Measurements from ENCODE around the gene TRAF4. TPM values are rescaled to one million over a fixed set of nuclear protein-coding genes. Genes with fewer than 3 reads are reported as not detected.

The TRAF4 gene
- total RNA-seq: 100 to 1,000 TPM in 1 of 2 experiments, 10 to 100 TPM in 1; 96.5 to 117 TPM

DNA sequence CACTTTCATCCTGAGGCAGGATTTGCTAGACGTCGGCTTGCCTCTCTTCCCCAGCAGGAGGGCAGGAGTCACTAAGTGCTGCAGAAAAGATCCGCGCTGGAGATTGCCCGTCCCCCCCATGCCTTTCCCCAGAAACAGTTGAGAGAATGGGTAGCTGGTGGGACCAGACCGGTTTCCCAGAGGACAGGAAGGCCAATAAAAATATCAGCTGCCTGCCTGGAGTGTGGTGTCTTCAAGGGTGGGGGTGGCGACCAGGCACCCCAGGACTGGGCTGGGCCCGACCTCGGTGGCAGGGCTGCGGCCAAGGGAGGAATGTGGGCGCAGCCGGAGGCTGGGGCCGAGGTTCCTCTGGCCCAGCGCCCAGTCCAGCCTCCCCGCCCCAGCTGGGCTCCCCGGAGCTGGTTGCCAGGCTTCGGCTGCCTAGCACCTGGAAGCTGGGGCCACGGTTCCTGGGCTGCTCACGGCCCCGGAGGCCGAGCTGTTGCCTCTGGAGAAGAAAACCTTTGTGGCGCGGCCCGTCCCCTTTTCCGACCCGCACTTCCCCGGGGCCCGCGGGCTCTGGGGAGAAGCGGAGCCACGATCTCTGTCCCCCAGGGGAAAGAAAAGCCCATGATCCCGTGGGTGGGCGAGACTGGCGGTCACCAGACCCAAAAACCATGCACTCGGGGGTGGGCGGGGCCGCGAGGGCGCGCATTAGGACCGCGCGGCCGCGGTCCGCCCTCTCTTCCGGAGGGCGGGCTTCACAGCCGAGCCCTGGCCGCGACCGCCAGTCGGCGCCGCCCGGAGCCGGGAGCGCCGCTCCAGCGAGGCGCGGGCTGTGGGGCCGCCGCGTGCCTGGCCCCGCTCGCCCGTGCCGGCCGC lies at the start of gene TRAF4:
TRAF4 (plus strand) TSS at position 769 of the 861 bp plus-strand sequence. CDS start 102 bp downstream, outside the sequence.
- H3K36me3 Mint-ChIP-seq (ENCODE audit: low read depth): peaks cover 38% of the 10 kb centered on the region
- H3K27ac Mint-ChIP-seq: peak within 1 kb of the TSS; percentile 92
- intact Hi-C loops (cut with DNase I, micrococcal nuclease): loop anchor here (1.0 to 5.0 kb wide), 4 partner anchors 15 to 824 kb away; partner anchors contain the start of genes NEK8 (in 2 of the 2), PHF12 (in 2 of the 2), ABHD15 (in 1 of the 2) and TP53I13 (in 1 of the 2)
- DNase-seq: peak; percentile 89
- no peaks in the 10 kb centered on the region for H3K27me3 Mint-ChIP-seq
- ChIA-PET POLR2A (interaction anchor here (0.6 to 9.6 kb wide), 3 partner anchors 17 to 82 kb away, joined by 3 to 111 read pairs (median 4); partner anchors contain the start of genes NEK8, SDF2, SUPT6H and TLCD1), CTCF (interaction anchor here (0.6 to 11.0 kb wide), 5 partner anchors 8 to 874 kb away, joined by 3 to 294 read pairs (median 6); partner anchors contain the start of genes NEK8, PHF12 and TLCD1)
- peaks cover 42% of the 10 kb centered on the region for H3K4me1 Mint-ChIP-seq
- H3K9me3 Mint-ChIP-seq (ENCODE audit: low read depth): peaks cover 2% of the 10 kb centered on the region
- ATAC-seq: peak; percentile 91
- H3K4me3 Mint-ChIP-seq: peak within 1 kb of the TSS; percentile 87

DNA sequence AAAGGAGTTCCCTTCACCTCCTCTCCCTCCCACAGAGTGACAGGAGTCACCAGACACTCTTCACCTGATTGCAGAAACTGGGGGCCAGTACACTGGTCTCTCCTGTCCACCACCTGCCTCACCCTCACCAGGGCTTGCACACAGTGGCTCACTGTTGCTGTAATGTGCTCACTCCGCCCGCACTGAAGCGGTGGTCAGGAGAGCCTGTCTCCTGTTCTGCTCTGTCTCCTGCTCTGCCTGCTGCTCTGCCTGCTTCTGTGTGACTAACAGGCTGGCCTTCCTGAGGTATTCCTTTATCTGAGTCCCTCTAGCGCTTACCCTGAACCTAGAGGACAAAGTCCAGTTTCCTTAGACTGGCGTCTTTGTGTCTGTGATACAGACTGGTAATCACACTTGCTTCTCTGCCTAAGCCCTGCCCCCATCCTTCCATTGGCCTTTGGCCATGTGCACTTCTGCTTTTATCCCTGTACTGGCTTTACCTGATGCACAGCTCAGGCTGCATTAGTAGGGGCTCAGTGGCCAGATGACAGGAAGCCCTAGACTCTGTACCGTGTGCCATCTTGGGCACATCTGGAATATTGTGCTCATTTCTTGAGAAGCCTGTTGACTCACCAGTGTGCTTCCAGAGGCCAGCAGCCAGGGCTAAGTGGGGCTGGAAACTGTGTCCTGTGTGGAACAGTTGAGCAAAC lies 45.4 kb upstream of the TRAF4 start:
- no peak for ATAC-seq
- intact Hi-C loops (cut with DNase I, micrococcal nuclease): no loop called here
- ChIA-PET POLR2A (no interaction called here), CTCF (interaction anchor here (0.6 kb wide), 1 partner anchor 238 kb away, joined by 3 read pairs; no protein-coding TSS in a partner anchor)
- peaks cover 3% of the 10 kb centered on the region for H3K4me1 Mint-ChIP-seq
- H3K4me3 Mint-ChIP-seq: no peak overlapping the region
- H3K9me3 Mint-ChIP-seq (ENCODE audit: low read depth): no peaks in the 10 kb centered on the region
- peaks cover 67% of the 10 kb centered on the region for H3K36me3 Mint-ChIP-seq (ENCODE audit: low read depth)
- no peaks in the 10 kb centered on the region for H3K27me3 Mint-ChIP-seq
- H3K27ac Mint-ChIP-seq: peak overlapping the region; percentile 68
- no peak for DNase-seq

DNA sequence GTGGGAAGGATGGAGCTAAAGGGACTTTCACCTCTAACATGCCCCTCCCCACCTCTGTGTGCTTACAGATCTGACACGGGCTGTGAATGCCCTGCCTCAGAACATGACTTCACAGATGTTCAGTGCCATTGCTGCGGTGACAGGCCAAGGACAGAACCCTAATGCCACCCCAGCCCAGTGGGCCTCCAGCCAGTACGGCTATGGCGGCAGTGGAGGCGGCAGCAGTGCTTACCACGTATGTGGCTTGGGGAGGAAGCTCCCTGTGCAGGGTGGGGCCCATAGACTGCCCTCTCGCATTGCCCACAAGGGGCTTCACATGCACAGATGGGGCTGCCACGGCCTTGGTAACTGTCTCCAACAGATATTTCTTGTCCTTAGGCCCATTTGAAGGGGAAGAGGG lies 43.5 kb upstream of the TRAF4 start:
- CTCF ChIA-PET: interaction anchor here (1.0 kb wide), 1 partner anchor 19 kb away, joined by 5 read pairs; no protein-coding TSS in a partner anchor
- Mint-ChIP-seq H3K4me3 (no peak overlapping the region), H3K4me1 (peaks cover 3% of the 10 kb centered on the region), H3K27me3 (no peaks in the 10 kb centered on the region), H3K36me3 (ENCODE audit: low read depth) (peaks cover 58% of the 10 kb centered on the region), H3K9me3 (ENCODE audit: low read depth) (no peaks in the 10 kb centered on the region), H3K27ac (no peak overlapping the region)
- POLR2A ChIA-PET: interaction anchor here (0.6 kb wide), 1 partner anchor 60 kb away, joined by 3 read pairs; no protein-coding TSS in a partner anchor
- DNase-seq: no peak
- intact Hi-C loops (cut with DNase I, micrococcal nuclease): no loop called here
- no peak for ATAC-seq

- peaks cover 56% of the 10 kb centered on the region for H3K36me3 Mint-ChIP-seq (ENCODE audit: low read depth)
- no peak for ATAC-seq
- DNase-seq: no peak
- no peak overlapping the region for H3K4me3 Mint-ChIP-seq
- ChIA-PET POLR2A (interaction anchor here (0.6 kb wide), 1 partner anchor 10 kb away, joined by 3 read pairs; no protein-coding TSS in a partner anchor), CTCF (interaction anchor here (0.5 to 1.2 kb wide), 2 partner anchors 19 to 130 kb away, joined by 3 read pairs; partner anchors contain the start of genes PIGS and RPL23A)
- H3K27ac Mint-ChIP-seq: no peak overlapping the region
- H3K27me3 Mint-ChIP-seq: no peaks in the 10 kb centered on the region
- no peaks in the 10 kb centered on the region for H3K9me3 Mint-ChIP-seq (ENCODE audit: low read depth)
- intact Hi-C loops (cut with DNase I, micrococcal nuclease): no loop called here
- H3K4me1 Mint-ChIP-seq: peaks cover 3% of the 10 kb centered on the region
These were observed 42.9 kb upstream of the TRAF4 start for GRCh38 chr17:28700830-28701492.

DNA sequence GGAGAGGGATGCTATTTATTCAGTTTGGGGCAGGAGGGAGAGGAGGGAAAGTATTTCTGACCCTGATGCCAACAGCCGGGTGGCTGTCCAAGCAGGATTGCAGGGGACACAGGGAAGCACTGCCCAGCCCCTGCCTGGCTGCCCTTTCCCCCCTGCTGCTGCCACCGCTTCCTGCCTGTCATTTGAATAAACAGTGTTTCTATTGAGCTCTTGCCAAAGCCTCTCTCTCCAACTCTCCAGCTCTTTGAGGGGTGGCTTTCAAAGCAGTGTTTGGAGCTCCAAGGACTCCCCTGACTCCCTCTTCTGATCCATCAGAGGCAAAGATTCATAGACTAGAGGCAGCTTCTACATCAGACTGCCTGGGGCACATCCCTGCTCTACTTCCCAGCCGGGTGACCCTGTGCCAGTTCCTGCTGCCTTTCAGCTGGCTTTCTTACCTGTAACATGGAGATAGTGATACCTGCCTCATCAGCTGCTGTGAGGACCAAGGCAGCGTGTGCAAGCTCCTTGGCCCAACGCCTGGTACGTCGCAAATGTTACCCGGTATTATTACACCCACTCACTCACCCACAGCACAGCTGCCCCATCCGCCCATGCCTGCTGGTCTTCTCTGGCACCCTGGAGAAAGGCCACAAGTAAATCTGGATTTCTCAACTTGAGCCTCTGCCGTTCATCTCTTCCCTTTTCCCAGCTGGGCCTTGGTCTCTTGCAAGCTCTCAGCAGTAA lies 41.6 kb upstream of the TRAF4 start:
- H3K4me1 Mint-ChIP-seq: peaks cover 3% of the 10 kb centered on the region
- no peak for DNase-seq
- no peak overlapping the region for H3K27ac Mint-ChIP-seq
- no peaks in the 10 kb centered on the region for H3K9me3 Mint-ChIP-seq (ENCODE audit: low read depth)
- no peak for ATAC-seq
- POLR2A ChIA-PET: no interaction called here
- no peaks in the 10 kb centered on the region for H3K27me3 Mint-ChIP-seq
- CTCF ChIA-PET: interaction anchor here (0.7 to 2.1 kb wide), 7 partner anchors 9 to 58 kb away, joined by 3 to 6 read pairs (median 4); partner anchors contain the start of genes PROCA1 and RPL23A
- intact Hi-C loops (cut with DNase I, micrococcal nuclease): no loop called here
- peaks cover 51% of the 10 kb centered on the region for H3K36me3 Mint-ChIP-seq (ENCODE audit: low read depth)
- no peak overlapping the region for H3K4me3 Mint-ChIP-seq

DNA sequence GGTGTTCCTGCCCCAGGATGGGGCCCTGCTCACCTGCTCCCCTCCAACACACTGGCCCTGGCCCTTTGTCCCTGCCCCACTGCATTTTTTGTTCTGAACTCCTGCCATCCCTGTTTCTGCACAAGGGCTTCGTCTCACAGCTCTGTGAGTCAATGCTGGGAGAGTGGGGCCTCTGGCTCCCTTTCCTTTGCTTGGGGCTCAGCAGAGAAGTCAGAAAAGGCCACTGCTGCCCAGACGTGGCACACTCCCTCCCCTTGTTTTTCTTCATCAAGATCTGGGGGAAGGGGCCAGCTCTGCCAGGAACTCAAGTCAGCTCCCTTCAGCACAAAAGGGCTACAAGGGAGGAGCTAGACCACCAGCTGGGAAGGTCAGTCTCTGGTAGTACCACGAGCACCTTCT lies 41.1 kb upstream of the TRAF4 start:
- no peak overlapping the region for H3K27ac Mint-ChIP-seq
- intact Hi-C loops (cut with DNase I, micrococcal nuclease): no loop called here
- ATAC-seq (no peak), DNase-seq (no peak)
- ChIA-PET CTCF (interaction anchor here (0.7 to 2.1 kb wide), 5 partner anchors 8 to 56 kb away, joined by 3 to 6 read pairs (median 5); partner anchors contain the start of gene PROCA1), POLR2A (no interaction called here)
- peaks cover 45% of the 10 kb centered on the region for H3K36me3 Mint-ChIP-seq (ENCODE audit: low read depth)
- no peaks in the 10 kb centered on the region for H3K9me3 Mint-ChIP-seq (ENCODE audit: low read depth)
- H3K4me1 Mint-ChIP-seq: peaks cover 3% of the 10 kb centered on the region
- no peak overlapping the region for H3K4me3 Mint-ChIP-seq
- H3K27me3 Mint-ChIP-seq: no peaks in the 10 kb centered on the region

- CTCF ChIA-PET: interaction anchor here (0.6 to 2.1 kb wide), 2 partner anchors 13 to 57 kb away, joined by 3 to 6 read pairs; no protein-coding TSS in a partner anchor
- POLR2A ChIA-PET: no interaction called here
- no peaks in the 10 kb centered on the region for H3K9me3 Mint-ChIP-seq (ENCODE audit: low read depth)
- H3K4me1 Mint-ChIP-seq: no peaks in the 10 kb centered on the region
- H3K36me3 Mint-ChIP-seq (ENCODE audit: low read depth): peaks cover 40% of the 10 kb centered on the region
- no peak overlapping the region for H3K27ac Mint-ChIP-seq
- no peak for DNase-seq
- no peak for ATAC-seq
- no peak overlapping the region for H3K4me3 Mint-ChIP-seq
- intact Hi-C loops (cut with DNase I, micrococcal nuclease): no loop called here
- H3K27me3 Mint-ChIP-seq: no peaks in the 10 kb centered on the region
These were observed 40.1 kb upstream of the TRAF4 start for GRCh38 chr17:28703552-28704218.

DNA sequence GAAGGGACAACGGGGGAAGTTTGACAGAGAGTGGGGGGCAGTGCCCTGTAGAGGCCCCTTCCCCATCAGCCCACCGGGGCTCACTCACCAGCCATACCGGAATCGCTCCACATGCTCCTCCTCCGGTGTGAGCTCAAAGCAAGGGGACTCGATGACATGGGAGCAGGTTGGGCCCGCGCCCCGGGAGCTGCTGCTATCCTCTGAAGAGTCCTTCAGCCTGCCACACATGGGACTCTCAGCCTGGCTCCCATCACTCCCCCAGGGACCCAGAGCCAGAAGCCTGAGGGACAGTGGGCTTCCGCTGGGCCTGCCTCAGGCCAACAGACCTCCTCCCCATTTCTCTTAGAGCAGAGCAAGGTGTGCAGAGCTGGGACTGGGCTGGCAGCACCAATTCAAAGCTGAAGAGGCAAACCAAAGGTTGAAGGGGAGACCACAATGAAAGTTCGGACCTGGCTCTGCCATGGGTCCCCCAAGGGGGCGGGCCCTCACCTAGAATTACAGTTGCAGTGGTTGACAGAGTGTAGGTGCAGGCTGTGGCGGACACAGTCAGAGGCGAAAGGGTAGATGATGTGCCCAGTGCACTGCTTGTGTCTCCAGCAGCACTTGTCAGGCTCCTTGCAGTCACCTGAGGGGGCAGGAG lies 39.5 kb upstream of the TRAF4 start:
- POLR2A ChIA-PET: no interaction called here
- DNase-seq: no peak

DNA sequence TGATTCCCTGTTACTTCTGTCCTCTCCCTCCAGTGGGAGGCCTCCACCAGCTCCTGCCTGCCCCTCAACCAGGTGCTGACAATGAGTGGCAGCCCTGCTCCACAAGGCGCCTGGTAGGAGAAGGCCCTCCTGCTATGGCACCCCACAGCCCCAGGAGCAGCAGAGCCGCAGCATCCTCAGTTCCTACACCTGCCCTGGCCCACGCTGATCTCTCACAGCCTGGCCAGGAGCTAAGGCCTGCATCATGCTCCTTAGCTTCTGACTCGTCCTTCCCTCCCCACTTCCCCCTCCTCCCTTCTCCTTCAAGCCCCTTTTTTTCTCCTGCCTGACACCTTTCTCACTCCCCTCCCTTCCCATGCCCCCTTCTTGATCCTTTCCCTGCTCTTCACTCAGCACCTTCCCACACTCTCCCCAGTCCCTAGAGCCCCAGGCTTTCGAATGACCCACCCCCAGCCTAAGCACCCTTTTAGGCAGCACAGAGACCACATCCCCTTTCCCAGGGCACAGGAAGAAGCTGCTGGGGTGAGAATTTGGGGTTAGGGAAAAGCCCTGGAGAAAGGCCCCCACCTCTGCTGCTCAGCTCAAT lies 38.6 kb upstream of the TRAF4 start:
- CTCF ChIA-PET: interaction anchor here (1.1 kb wide), 1 partner anchor 118 kb away, joined by 3 read pairs; no protein-coding TSS in a partner anchor
- POLR2A ChIA-PET: interaction anchor here (0.6 kb wide), 1 partner anchor 159 kb away, joined by 4 read pairs; no protein-coding TSS in a partner anchor

More for the DNA sequence above, 39.5 kb upstream of the TRAF4 start:
- intact Hi-C loops (cut with DNase I, micrococcal nuclease): no loop called here
- H3K27me3 Mint-ChIP-seq: no peaks in the 10 kb centered on the region
- H3K27ac Mint-ChIP-seq: no peak overlapping the region
- H3K4me3 Mint-ChIP-seq: no peak overlapping the region
- no peaks in the 10 kb centered on the region for H3K9me3 Mint-ChIP-seq (ENCODE audit: low read depth)
- CTCF ChIA-PET: no interaction called here
- H3K36me3 Mint-ChIP-seq (ENCODE audit: low read depth): peaks cover 36% of the 10 kb centered on the region
- no peak for ATAC-seq
- no peaks in the 10 kb centered on the region for H3K4me1 Mint-ChIP-seq

More for the DNA sequence above, 38.6 kb upstream of the TRAF4 start:
- no peaks in the 10 kb centered on the region for H3K9me3 Mint-ChIP-seq (ENCODE audit: low read depth)
- DNase-seq (no peak), ATAC-seq (no peak)
- no peaks in the 10 kb centered on the region for H3K27me3 Mint-ChIP-seq
- H3K27ac Mint-ChIP-seq: no peak overlapping the region
- no peaks in the 10 kb centered on the region for H3K4me1 Mint-ChIP-seq
- peaks cover 28% of the 10 kb centered on the region for H3K36me3 Mint-ChIP-seq (ENCODE audit: low read depth)
- intact Hi-C loops (cut with DNase I, micrococcal nuclease): no loop called here
- H3K4me3 Mint-ChIP-seq: no peak overlapping the region
